Smooth muscle cell (in vitro differentiated cells): ENCODE measurements around the gene HCFC1. TPM values are rescaled to one million over a fixed set of nuclear protein-coding genes. Genes with fewer than 3 reads are reported as not detected.

ENCODE experiments used
- DNase-seq: peaks from one replicate; lab custom pipeline; 2025; ENCODE audit not compliant: unreplicated experiment; lab: John Stamatoyannopoulos, UW
- H2AFZ ChIP-seq: fragments of 200-600 bp; sonication (generic); 2 replicates; pipeline ENCODE4 v1.6.0; 2016; ENCODE audit warnings: antibody characterized with exemption, low read depth, mild to moderate bottlenecking
- H3F3A ChIP-seq: fragments of 200-600 bp; sonication (generic); 2 replicates; pipeline ENCODE4 v1.6.0; 2017; ENCODE audit warnings: antibody characterized with exemption, low read depth
- H3K27ac ChIP-seq: fragments of 200-600 bp; sonication (generic); 2 replicates; pipeline ENCODE4 v1.5.1; 2016; ENCODE audit warnings: low read depth, mild to moderate bottlenecking
- H3K27me3 ChIP-seq: fragments of 200-600 bp; sonication (generic); 2 replicates; pipeline ENCODE4 v1.6.1; 2016; ENCODE audit warnings: low read depth, mild to moderate bottlenecking
- H3K36me3 ChIP-seq: fragments of 200-600 bp; sonication (generic); 2 replicates; pipeline ENCODE4 v1.5.1; 2016; ENCODE audit warnings: low read depth
- H3K4me1 ChIP-seq: fragments of 200-600 bp; sonication (generic); 2 replicates; pipeline ENCODE4 v1.5.1; 2016; ENCODE audit warnings: low read depth
- H3K4me2 ChIP-seq: fragments of 200-600 bp; sonication (generic); 2 replicates; pipeline ENCODE4 v1.6.0; 2016; ENCODE audit warnings: mild to moderate bottlenecking
- H3K4me3 ChIP-seq: fragments of 200-600 bp; sonication (generic); 2 replicates; pipeline ENCODE4 v1.5.1; 2016; ENCODE audit warnings: mild to moderate bottlenecking
- H3K79me2 ChIP-seq: fragments of 200-600 bp; sonication (generic); 2 replicates; pipeline ENCODE4 v1.6.0; 2016; ENCODE audit warnings: low read depth, mild to moderate bottlenecking
- H3K9ac ChIP-seq: fragments of 200-600 bp; sonication (generic); 2 replicates; pipeline ENCODE4 v1.6.0; 2016; ENCODE audit warnings: low read depth
- H3K9me3 ChIP-seq: fragments of 200-600 bp; sonication (generic); replicated peaks from 2 replicates; pipeline ENCODE4 v1.5.1; 2016; ENCODE audit warnings: low read depth
- H4K20me1 ChIP-seq: fragments of 200-600 bp; sonication (generic); 2 replicates; pipeline ENCODE4 v1.6.0; 2016; ENCODE audit warnings: low read depth
- CTCF ChIP-seq: fragments of 200-600 bp; sonication (generic); IDR thresholded peaks from 2 replicates; pipeline ENCODE4 v1.5.1; 2017; ENCODE audit warnings: borderline replicate concordance, mild to moderate bottlenecking, antibody characterized with exemption; ENCODE audit not compliant: insufficient read depth, poor library complexity, severe bottlenecking
- WGBS: methylation state at CpG from one replicate; pipeline ENCODE4 v1.1.7; 2016; ENCODE audit warnings: low lambda C conversion rate; 5-methylcytosine and 5-hydroxymethylcytosine counted together
- polyA plus RNA-seq: library from polyadenylated mRNA; unstranded; fragments of >200 nt; fragmentation: Nextera tagmentation; extraction: Ambion mirVana; gene quantifications from 2 replicates; pipeline ENCODE4 v1.2.1, GENCODE V29; 2016
- total RNA-seq: library from RNA; depleted of rRNA; stranded (reverse); fragments of >200 nt; gene quantifications from 2 replicates; pipeline ENCODE4 v1.2.3, GENCODE V29; 2014

HCFC1 gene
- total and polyA plus RNA-seq, 2 experiments from 2014 or later = 22.8 to 23.3 TPM

GRCh38 chrX:154014429-154015380, 43.1 kb upstream of the HCFC1 start:
- H3F3A ChIP-seq = no peaks in the 10 kb centered on the region
- no peak overlapping the region for H3K4me2 ChIP-seq
- WGBS = 90% methylated on average over 24 of the region's 24 CpGs
- H4K20me1 ChIP-seq = no peaks in the 10 kb centered on the region
- no peak overlapping the region for H3K27ac ChIP-seq
- H3K4me3 ChIP-seq = no peak overlapping the region
- no peaks in the 10 kb centered on the region for H3K4me1 ChIP-seq
- no peak for TF ChIP-seq CTCF
- no peak overlapping the region for H3K9ac ChIP-seq
- no peaks in the 10 kb centered on the region for H3K36me3 ChIP-seq
- no peaks in the 10 kb centered on the region for H3K27me3 ChIP-seq
- H2AFZ ChIP-seq = no peak overlapping the region
- peaks cover 6% of the 10 kb centered on the region for H3K79me2 ChIP-seq
- no peaks in the 10 kb centered on the region for H3K9me3 ChIP-seq
- DNase-seq = no peak

- no peaks in the 10 kb centered on the region for H3K4me1 ChIP-seq
- H2AFZ ChIP-seq = no peak overlapping the region
- H3K4me2 ChIP-seq = no peak overlapping the region
- H3K27me3 ChIP-seq = no peaks in the 10 kb centered on the region
- H3K27ac ChIP-seq = no peak overlapping the region
- 76% methylated on average over 20 of the region's 20 CpGs for WGBS
- H3K9me3 ChIP-seq = no peaks in the 10 kb centered on the region
- no peaks in the 10 kb centered on the region for H3F3A ChIP-seq
- peak; percentile 81 for TF ChIP-seq CTCF
- no peaks in the 10 kb centered on the region for H4K20me1 ChIP-seq
- H3K36me3 ChIP-seq = no peaks in the 10 kb centered on the region
- no peak overlapping the region for H3K4me3 ChIP-seq
- peaks cover under 1% of the 10 kb centered on the region for H3K79me2 ChIP-seq
- DNase-seq = no peak
- H3K9ac ChIP-seq = no peak overlapping the region
These were observed 42.2 kb upstream of the HCFC1 start for GRCh38 chrX:154013614-154014360.

GRCh38 chrX:154013001-154013421, 41.4 kb upstream of the HCFC1 start:
- DNase-seq = no peak
- Histone ChIP-seq H3K4me3 (no peak overlapping the region), H4K20me1 (no peaks in the 10 kb centered on the region), H3K27me3 (no peaks in the 10 kb centered on the region), H3K27ac (no peak overlapping the region), H3F3A (no peaks in the 10 kb centered on the region), H3K36me3 (no peaks in the 10 kb centered on the region), H3K9ac (no peak overlapping the region), H3K79me2 (no peaks in the 10 kb centered on the region), H3K4me2 (no peak overlapping the region), H2AFZ (no peak overlapping the region), H3K9me3 (no peaks in the 10 kb centered on the region), H3K4me1 (no peaks in the 10 kb centered on the region)
- 78% methylated on average over 15 of the region's 17 CpGs for WGBS
- TF ChIP-seq CTCF = no peak
